NB4 (cell line): ENCODE data around the gene SPARC.

ENCODE experiments used
- POLR2A ChIP-seq: IDR thresholded peaks from 2 replicates; pipeline ENCODE4 v1.6.1; 2011; ENCODE audit warnings: mild to moderate bottlenecking; ENCODE audit not compliant: insufficient read length; ENCODE audit errors: extremely low read depth
- TF ChIP-seq, protein P1 (sequence below): IDR thresholded peaks from one replicate; pipeline ENCODE4 v1.5.1; 2012; ENCODE audit warnings: low read depth, low read length
- TF ChIP-seq, protein P2 (sequence below): IDR thresholded peaks from 2 replicates; pipeline ENCODE4 v1.6.1; 2011; ENCODE audit warnings: low read depth, low read length

DNA sequence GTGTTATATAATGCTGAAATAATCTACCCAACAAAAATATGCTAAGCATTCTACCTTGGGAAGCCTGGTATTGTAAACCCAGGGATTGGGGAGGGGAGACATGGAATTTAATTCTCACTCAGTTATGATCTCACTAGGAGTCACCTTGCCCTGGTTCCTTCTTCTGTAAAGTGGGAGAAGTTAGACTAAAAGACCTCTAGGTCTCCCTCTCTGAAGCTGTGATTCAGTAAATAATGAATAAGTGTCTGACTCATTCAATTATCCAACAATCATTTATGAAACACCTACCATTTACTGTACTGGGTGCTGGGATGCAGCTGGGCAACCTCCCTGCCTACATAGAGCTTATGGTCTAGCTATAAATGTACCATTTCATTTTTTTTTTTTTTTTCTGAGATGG, 20.2 kb upstream of the SPARC start:
- TF ChIP-seq, protein P1, sequence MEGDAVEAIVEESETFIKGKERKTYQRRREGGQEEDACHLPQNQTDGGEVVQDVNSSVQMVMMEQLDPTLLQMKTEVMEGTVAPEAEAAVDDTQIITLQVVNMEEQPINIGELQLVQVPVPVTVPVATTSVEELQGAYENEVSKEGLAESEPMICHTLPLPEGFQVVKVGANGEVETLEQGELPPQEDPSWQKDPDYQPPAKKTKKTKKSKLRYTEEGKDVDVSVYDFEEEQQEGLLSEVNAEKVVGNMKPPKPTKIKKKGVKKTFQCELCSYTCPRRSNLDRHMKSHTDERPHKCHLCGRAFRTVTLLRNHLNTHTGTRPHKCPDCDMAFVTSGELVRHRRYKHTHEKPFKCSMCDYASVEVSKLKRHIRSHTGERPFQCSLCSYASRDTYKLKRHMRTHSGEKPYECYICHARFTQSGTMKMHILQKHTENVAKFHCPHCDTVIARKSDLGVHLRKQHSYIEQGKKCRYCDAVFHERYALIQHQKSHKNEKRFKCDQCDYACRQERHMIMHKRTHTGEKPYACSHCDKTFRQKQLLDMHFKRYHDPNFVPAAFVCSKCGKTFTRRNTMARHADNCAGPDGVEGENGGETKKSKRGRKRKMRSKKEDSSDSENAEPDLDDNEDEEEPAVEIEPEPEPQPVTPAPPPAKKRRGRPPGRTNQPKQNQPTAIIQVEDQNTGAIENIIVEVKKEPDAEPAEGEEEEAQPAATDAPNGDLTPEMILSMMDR: no peak
- no peak for TF ChIP-seq POLR2A
- TF ChIP-seq, protein P2, sequence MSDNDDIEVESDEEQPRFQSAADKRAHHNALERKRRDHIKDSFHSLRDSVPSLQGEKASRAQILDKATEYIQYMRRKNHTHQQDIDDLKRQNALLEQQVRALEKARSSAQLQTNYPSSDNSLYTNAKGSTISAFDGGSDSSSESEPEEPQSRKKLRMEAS: no peak
